ENCODE measurements around the gene TENM4. TPM values are rescaled to one million over a fixed set of nuclear protein-coding genes. Genes with fewer than 3 reads are reported as not detected.
"Not testable (repeated sequence)": the region's sequence is repeated elsewhere in the genome, so short reads cannot be mapped to it uniquely, and the experiment has no call there.

TENM4 gene
- total RNA-seq, 1 donor from 2014 or later = not detected

DNA sequence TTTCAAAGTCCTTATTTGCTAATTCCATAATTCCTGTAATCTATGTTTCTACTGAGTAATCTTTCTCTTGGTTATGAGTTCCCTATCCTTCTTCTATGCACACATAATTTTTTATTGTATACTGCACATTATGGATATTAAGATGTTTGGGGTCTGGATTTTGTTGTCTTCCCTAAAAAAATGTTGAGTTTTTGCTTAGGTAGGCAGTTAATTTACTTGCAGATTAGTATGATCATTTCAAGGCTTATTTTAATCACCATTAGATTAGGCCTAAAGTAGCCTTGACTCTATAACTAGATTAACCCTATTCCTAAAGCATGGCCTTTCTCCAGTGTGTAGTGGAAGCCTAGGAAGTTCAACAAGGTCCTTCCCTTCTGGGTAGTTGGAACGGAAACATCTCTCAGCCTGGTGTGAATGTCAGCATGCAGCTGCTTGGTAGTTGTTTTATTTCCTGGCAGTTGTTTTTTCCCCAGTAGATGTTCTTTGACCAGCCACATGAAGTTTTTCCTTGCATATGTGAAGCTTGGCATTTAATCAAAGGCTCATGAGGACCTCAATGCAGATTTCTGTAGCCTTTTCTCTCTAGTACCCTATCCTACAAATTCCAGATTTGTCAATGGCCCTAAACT lies 446.9 kb downstream of the TENM4 start:
- Mint-ChIP-seq H3K27ac (no peak overlapping the region), H3K4me1 (ENCODE audit: low read depth) (no peaks in the 10 kb centered on the region)
- intact Hi-C loops (cut with micrococcal nuclease) = no loop called here

DNA sequence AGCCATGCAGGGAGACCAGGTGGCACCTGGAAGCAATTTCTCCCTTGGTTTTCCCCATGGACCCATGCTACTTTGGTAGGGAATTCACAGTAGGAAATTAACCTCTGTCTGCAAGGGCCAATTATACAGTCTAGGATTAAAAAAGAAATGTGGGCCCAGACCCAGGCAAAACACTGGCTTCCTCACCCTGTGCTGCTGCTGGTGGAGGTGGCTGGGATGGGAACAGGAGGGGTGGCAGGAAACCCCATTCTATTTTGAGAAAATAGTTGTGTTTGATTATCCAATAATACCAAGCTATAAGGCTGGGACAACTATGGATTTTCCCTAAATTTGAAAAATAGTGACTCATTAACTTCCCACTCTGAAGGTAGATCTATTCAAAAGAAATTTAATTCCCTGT lies 449.1 kb downstream of the TENM4 start:
- no peaks in the 10 kb centered on the region for H3K36me3 Mint-ChIP-seq (ENCODE audit: low read depth)
- DNase-seq (ENCODE audit: low spot score) = no peak
- H3K27ac Mint-ChIP-seq = no peak overlapping the region
- H3K27me3 Mint-ChIP-seq (ENCODE audit: low read depth) = peaks cover 4% of the 10 kb centered on the region
- no peak overlapping the region for H3K4me3 Mint-ChIP-seq (ENCODE audit: low read depth)
- H3K4me1 Mint-ChIP-seq (ENCODE audit: low read depth) = no peaks in the 10 kb centered on the region
- intact Hi-C loops (cut with micrococcal nuclease) = no loop called here
- no peaks in the 10 kb centered on the region for H3K9me3 Mint-ChIP-seq

More for the DNA sequence above, 446.9 kb downstream of the TENM4 start:
- DNase-seq (ENCODE audit: low spot score) = no peak
- H3K4me3 Mint-ChIP-seq (ENCODE audit: low read depth) = no peak overlapping the region
- peaks cover 6% of the 10 kb centered on the region for H3K9me3 Mint-ChIP-seq
- peaks cover 4% of the 10 kb centered on the region for H3K27me3 Mint-ChIP-seq (ENCODE audit: low read depth)
- no peaks in the 10 kb centered on the region for H3K36me3 Mint-ChIP-seq (ENCODE audit: low read depth)

- H3K4me1 Mint-ChIP-seq (ENCODE audit: low read depth) = no peaks in the 10 kb centered on the region
- H3K36me3 Mint-ChIP-seq (ENCODE audit: low read depth) = no peaks in the 10 kb centered on the region
- H3K27me3 Mint-ChIP-seq (ENCODE audit: low read depth) = peaks cover 4% of the 10 kb centered on the region
- no peaks in the 10 kb centered on the region for H3K9me3 Mint-ChIP-seq
- H3K27ac Mint-ChIP-seq = no peak overlapping the region
- no peak overlapping the region for H3K4me3 Mint-ChIP-seq (ENCODE audit: low read depth)
- DNase-seq (ENCODE audit: low spot score) = no peak
- intact Hi-C loops (cut with micrococcal nuclease) = no loop called here
These were observed 450.6 kb downstream of the TENM4 start for GRCh38 chr11:78990261-78990660.

DNA sequence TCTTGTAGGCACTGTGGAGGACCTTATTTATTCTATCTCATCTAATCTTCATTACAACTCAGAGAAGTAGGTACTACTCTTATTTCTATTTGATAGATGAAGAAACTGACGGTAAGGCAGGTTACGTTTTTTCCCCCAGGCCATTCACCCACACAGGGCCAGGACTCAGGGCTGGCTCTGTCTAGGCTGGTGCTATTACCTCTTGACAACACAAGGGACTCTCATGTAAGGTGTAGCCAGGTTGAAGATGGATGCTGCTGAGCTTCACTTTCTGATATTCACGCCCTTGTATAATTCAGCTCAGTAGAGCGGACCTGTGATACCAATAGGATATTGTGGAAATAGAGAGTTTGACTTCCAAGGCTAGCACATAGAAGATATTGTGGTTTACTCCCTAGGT lies 453.1 kb downstream of the TENM4 start:
- Mint-ChIP-seq H3K4me1 (ENCODE audit: low read depth) (no peaks in the 10 kb centered on the region), H3K9me3 (no peaks in the 10 kb centered on the region)
- intact Hi-C loops (cut with micrococcal nuclease) = no loop called here

DNA sequence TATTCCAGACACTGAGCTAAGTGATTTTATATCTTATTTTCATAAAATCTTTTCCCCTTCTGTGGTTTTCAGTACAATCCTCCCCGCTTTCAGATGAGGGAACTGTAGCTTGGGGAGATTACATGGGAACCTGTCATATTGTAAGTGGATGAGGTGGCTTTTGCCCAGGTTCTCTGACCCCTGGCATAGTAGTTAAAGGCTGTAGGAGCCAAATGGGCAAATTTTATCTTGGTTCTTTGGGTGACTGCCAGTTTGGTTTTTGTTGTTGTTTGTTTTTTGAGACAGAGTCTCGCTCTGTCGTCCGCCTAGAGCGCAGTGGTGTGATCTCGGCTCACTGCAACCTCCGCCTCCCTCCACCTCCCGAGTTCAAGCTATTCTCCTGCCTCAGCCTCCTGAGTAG lies 454.5 kb downstream of the TENM4 start:
- no peak overlapping the region for H3K27ac Mint-ChIP-seq
- H3K4me3 Mint-ChIP-seq (ENCODE audit: low read depth) = no peak overlapping the region
- H3K4me1 Mint-ChIP-seq (ENCODE audit: low read depth) = no peaks in the 10 kb centered on the region
- H3K36me3 Mint-ChIP-seq (ENCODE audit: low read depth) = no peaks in the 10 kb centered on the region
- DNase-seq (ENCODE audit: low spot score) = no peak
- H3K27me3 Mint-ChIP-seq (ENCODE audit: low read depth) = no peaks in the 10 kb centered on the region
- intact Hi-C loops (cut with micrococcal nuclease) = no loop called here
- no peaks in the 10 kb centered on the region for H3K9me3 Mint-ChIP-seq

More for the DNA sequence above, 453.1 kb downstream of the TENM4 start:
- no peak overlapping the region for H3K4me3 Mint-ChIP-seq (ENCODE audit: low read depth)
- no peaks in the 10 kb centered on the region for H3K27me3 Mint-ChIP-seq (ENCODE audit: low read depth)
- H3K36me3 Mint-ChIP-seq (ENCODE audit: low read depth) = no peaks in the 10 kb centered on the region
- no peak for DNase-seq (ENCODE audit: low spot score)
- no peak overlapping the region for H3K27ac Mint-ChIP-seq

- H3K4me3 Mint-ChIP-seq (ENCODE audit: low read depth) = no peak overlapping the region
- no peak overlapping the region for H3K27ac Mint-ChIP-seq
- no peak for DNase-seq (ENCODE audit: low spot score)
- H3K4me1 Mint-ChIP-seq (ENCODE audit: low read depth) = no peaks in the 10 kb centered on the region
- H3K27me3 Mint-ChIP-seq (ENCODE audit: low read depth) = no peaks in the 10 kb centered on the region
- no peaks in the 10 kb centered on the region for H3K36me3 Mint-ChIP-seq (ENCODE audit: low read depth)
- intact Hi-C loops (cut with micrococcal nuclease) = no loop called here
- no peaks in the 10 kb centered on the region for H3K9me3 Mint-ChIP-seq
These were observed 455.2 kb downstream of the TENM4 start for GRCh38 chr11:78985663-78986062.

DNA sequence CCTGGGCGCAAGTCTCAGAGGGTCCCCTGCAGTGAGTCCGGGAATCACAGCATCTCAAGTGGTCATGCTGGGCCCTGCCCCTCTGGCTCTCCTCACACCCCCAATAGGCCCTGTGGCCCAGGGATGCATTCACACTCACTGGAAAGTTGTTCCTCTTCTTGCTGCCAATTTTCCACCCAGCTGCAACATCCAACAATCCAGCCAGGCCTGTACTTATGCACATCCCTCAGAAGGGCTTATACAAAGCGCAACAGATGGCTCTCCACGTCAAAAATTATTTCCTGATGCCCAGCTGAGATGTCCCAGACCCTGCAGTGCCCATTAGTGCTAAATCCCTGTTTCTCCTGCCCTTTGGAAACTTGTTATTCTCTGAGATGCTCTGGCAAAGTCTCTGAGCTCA lies 458.4 kb downstream of the TENM4 start:
- no peak for DNase-seq (ENCODE audit: low spot score)
- no peaks in the 10 kb centered on the region for H3K27me3 Mint-ChIP-seq (ENCODE audit: low read depth)
- H3K4me1 Mint-ChIP-seq (ENCODE audit: low read depth) = no peaks in the 10 kb centered on the region
- no peak overlapping the region for H3K27ac Mint-ChIP-seq
- intact Hi-C loops (cut with micrococcal nuclease) = no loop called here
- H3K4me3 Mint-ChIP-seq (ENCODE audit: low read depth) = no peak overlapping the region
- H3K9me3 Mint-ChIP-seq = no peaks in the 10 kb centered on the region
- H3K36me3 Mint-ChIP-seq (ENCODE audit: low read depth) = no peaks in the 10 kb centered on the region

GRCh38 chr11:78981153-78981552 lies 459.7 kb downstream of the TENM4 start:
- no peaks in the 10 kb centered on the region for H3K27me3 Mint-ChIP-seq (ENCODE audit: low read depth)
- no peaks in the 10 kb centered on the region for H3K9me3 Mint-ChIP-seq
- DNase-seq (ENCODE audit: low spot score) = no peak
- intact Hi-C loops (cut with micrococcal nuclease) = no loop called here
- no peaks in the 10 kb centered on the region for H3K36me3 Mint-ChIP-seq (ENCODE audit: low read depth)
- H3K4me3 Mint-ChIP-seq (ENCODE audit: low read depth) = no peak overlapping the region
- H3K4me1 Mint-ChIP-seq (ENCODE audit: low read depth) = no peaks in the 10 kb centered on the region
- no peak overlapping the region for H3K27ac Mint-ChIP-seq

DNA sequence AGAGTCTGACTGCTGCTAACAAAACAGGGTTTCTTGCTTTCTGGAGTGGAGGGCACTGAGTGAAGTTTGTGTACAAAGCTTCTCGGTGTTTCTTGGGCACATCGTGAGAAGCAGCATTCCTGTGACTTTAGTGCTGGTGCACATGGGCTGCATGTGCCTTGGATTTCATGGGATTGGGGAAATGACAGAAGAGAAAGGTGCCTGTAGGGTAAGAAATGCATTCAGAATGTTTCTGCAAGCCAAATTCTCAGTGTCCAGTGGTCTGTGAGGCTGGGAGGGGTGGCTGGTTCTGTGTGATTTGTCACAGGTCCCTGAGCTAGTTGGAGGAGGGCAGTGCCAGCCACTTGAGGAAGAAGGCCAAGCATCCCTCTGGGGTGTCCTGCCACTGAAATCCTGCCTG lies 462.0 kb downstream of the TENM4 start:
- intact Hi-C loops (cut with micrococcal nuclease) = no loop called here
- DNase-seq (ENCODE audit: low spot score) = no peak
- Mint-ChIP-seq H3K4me3 (ENCODE audit: low read depth) (no peak overlapping the region), H3K27ac (no peak overlapping the region), H3K36me3 (ENCODE audit: low read depth) (no peaks in the 10 kb centered on the region), H3K4me1 (ENCODE audit: low read depth) (no peaks in the 10 kb centered on the region), H3K9me3 (no peaks in the 10 kb centered on the region), H3K27me3 (ENCODE audit: low read depth) (no peaks in the 10 kb centered on the region)

- intact Hi-C loops (cut with micrococcal nuclease); H3K4me1 Mint-ChIP-seq (ENCODE audit: low read depth); H3K27ac Mint-ChIP-seq; H3K27me3 Mint-ChIP-seq (ENCODE audit: low read depth); H3K4me3 Mint-ChIP-seq (ENCODE audit: low read depth); H3K36me3 Mint-ChIP-seq (ENCODE audit: low read depth); DNase-seq (ENCODE audit: low spot score); H3K9me3 Mint-ChIP-seq: not testable (repeated sequence)
These were observed 463.0 kb downstream of the TENM4 start for GRCh38 chr11:78977848-78978247.

DNA sequence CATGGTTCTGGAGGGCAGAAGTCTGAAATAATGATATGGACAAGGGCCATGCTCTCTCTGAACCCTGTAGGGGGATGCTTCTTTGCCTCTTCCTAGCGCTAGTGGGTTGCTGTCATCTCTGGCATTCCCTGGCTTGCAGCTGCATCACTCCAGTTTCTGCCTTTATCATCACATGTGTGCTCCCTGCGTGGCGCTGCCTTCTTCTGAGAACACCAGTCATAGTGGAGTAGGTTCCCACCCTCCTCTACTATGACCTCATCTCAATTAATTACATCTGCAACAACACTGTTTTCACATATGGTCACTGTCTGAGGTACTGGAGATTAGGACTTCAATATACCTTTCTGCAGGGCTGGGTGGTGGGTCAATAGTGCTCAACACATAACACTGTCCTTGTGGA lies 463.8 kb downstream of the TENM4 start:
- Mint-ChIP-seq H3K36me3 (ENCODE audit: low read depth) (no peaks in the 10 kb centered on the region), H3K4me1 (ENCODE audit: low read depth) (no peaks in the 10 kb centered on the region), H3K4me3 (ENCODE audit: low read depth) (no peak overlapping the region), H3K27ac (no peak overlapping the region), H3K27me3 (ENCODE audit: low read depth) (no peaks in the 10 kb centered on the region), H3K9me3 (no peaks in the 10 kb centered on the region)
- intact Hi-C loops (cut with micrococcal nuclease) = no loop called here
- no peak for DNase-seq (ENCODE audit: low spot score)

DNA sequence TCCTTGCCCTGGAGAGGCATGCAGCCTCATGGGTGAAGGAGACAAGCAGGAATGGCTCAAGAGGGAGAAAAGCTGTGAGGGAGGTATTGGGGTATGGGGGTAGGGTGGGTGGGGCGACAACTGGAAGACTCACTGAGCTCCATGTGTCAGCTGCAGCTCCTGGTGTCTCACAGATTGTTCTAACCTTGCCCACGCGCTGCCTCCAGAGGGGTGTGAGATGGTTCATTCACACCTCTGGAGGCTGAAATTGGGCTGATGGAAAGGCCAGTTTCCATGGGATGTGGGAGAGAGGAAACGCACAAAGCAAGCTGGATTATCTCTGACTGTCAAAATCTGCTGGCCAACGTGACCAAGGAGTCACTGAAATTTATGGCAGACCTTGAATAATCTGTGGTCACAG lies 465.7 kb downstream of the TENM4 start:
- Mint-ChIP-seq H3K27ac (no peak overlapping the region), H3K9me3 (no peaks in the 10 kb centered on the region), H3K4me1 (ENCODE audit: low read depth) (no peaks in the 10 kb centered on the region), H3K4me3 (ENCODE audit: low read depth) (no peak overlapping the region), H3K36me3 (ENCODE audit: low read depth) (no peaks in the 10 kb centered on the region), H3K27me3 (ENCODE audit: low read depth) (no peaks in the 10 kb centered on the region)
- DNase-seq (ENCODE audit: low spot score) = no peak
- intact Hi-C loops (cut with micrococcal nuclease) = no loop called here

DNA sequence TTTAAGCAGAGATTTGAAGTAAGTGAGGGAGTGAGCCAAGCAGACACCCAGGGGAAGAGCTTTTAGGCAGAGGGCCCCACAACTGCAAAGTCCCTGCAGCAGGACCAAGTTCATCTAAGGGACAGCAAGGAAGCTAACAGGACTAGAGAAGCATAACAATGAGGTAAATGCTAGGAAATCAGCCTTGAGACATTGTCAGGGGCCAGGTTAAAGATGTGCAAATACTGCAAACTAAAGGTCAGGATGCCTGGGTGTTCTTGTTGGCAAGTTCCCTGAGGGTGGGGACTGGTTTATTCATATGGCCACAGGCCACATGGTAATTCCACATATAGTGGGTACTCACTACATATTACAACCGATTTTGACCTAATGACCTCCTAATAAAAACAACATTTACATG lies 467.0 kb downstream of the TENM4 start:
- Mint-ChIP-seq H3K27ac (no peak overlapping the region), H3K36me3 (ENCODE audit: low read depth) (no peaks in the 10 kb centered on the region), H3K9me3 (no peaks in the 10 kb centered on the region), H3K27me3 (ENCODE audit: low read depth) (no peaks in the 10 kb centered on the region), H3K4me1 (ENCODE audit: low read depth) (no peaks in the 10 kb centered on the region), H3K4me3 (ENCODE audit: low read depth) (no peak overlapping the region)
- intact Hi-C loops (cut with micrococcal nuclease) = no loop called here
- DNase-seq (ENCODE audit: low spot score) = no peak

- no peak for DNase-seq (ENCODE audit: low spot score)
- Mint-ChIP-seq H3K27ac (no peak overlapping the region), H3K4me1 (ENCODE audit: low read depth) (no peaks in the 10 kb centered on the region), H3K27me3 (ENCODE audit: low read depth) (no peaks in the 10 kb centered on the region), H3K36me3 (ENCODE audit: low read depth) (no peaks in the 10 kb centered on the region), H3K9me3 (no peaks in the 10 kb centered on the region), H3K4me3 (ENCODE audit: low read depth) (no peak overlapping the region)
- intact Hi-C loops (cut with micrococcal nuclease) = no loop called here
These were observed 468.2 kb downstream of the TENM4 start for GRCh38 chr11:78972590-78972989.

Measured in activated T-helper 2 cell treated with anti-CD3 and anti-CD28 coated beads, Interferon-gamma antibody, Interleukin-2, Interleukin-4, amounts not matched to agents 10 μg/mL and 5 μg/mL and 100 μg/mL, durations not matched to agents 14 hours and 24 hours and 36 hours (primary cell).